Measurements from ENCODE around the gene GLRB. TPM values are rescaled to one million over a fixed set of nuclear protein-coding genes. Genes with fewer than 3 reads are reported as not detected.

The GLRB gene
- total and polyA plus RNA-seq, 2 experiments from 2014 or later, result 3.3 to 4.8 TPM

- H3K9me2 ChIP-seq (replicated peaks; ENCODE audit: insufficient read depth), result no peaks in the 10 kb centered on the region
- no peak overlapping the region for H3K4me3 ChIP-seq
- H3K27ac ChIP-seq, result no peak overlapping the region
- H3K9me3 ChIP-seq (ENCODE audit: low read depth), result no peaks in the 10 kb centered on the region
- H3K27me3 ChIP-seq, result no peaks in the 10 kb centered on the region
- TF ChIP-seq EZH2 (IDR thresholded peaks at IDR 0.05; ENCODE audit: borderline replicate concordance) (no peak), EZH2phosphoT487 (IDR thresholded peaks at IDR 0.05; ENCODE audit: low read depth, severe bottlenecking, unreplicated experiment) (no peak), CTCF (IDR thresholded peaks at IDR 0.05; ENCODE audit: poor library complexity) (no peak)
- no peak overlapping the region for H2AFZ ChIP-seq
- no peaks in the 10 kb centered on the region for H3K36me3 ChIP-seq (replicated peaks; ENCODE audit: insufficient read depth, low read depth)
- WGBS (ENCODE audit: low lambda C conversion rate, missing lambda C conversion rate), result 93% methylated on average over 2 of the region's 2 CpGs
- DNase-seq (ENCODE audit: low spot score), result no peak
- no peaks in the 10 kb centered on the region for H4K20me1 ChIP-seq (ENCODE audit: insufficient read depth, poor library complexity, severe bottlenecking)
- no peaks in the 10 kb centered on the region for H3K79me2 ChIP-seq
- H3K4me2 ChIP-seq, result no peak overlapping the region
- H3K4me1 ChIP-seq (ENCODE audit: insufficient read depth), result no peaks in the 10 kb centered on the region
These were observed 119.4 kb downstream of the GLRB start for GRCh38 chr4:157195374-157195773.

- Histone ChIP-seq H3K4me2 (no peak overlapping the region), H3K9me3 (ENCODE audit: low read depth) (no peaks in the 10 kb centered on the region), H4K20me1 (ENCODE audit: insufficient read depth, poor library complexity, severe bottlenecking) (no peaks in the 10 kb centered on the region), H2AFZ (no peak overlapping the region), H3K27ac (no peak overlapping the region), H3K9me2 (replicated peaks; ENCODE audit: insufficient read depth) (no peaks in the 10 kb centered on the region), H3K79me2 (no peaks in the 10 kb centered on the region), H3K4me1 (ENCODE audit: insufficient read depth) (no peaks in the 10 kb centered on the region), H3K27me3 (no peaks in the 10 kb centered on the region), H3K4me3 (no peak overlapping the region), H3K36me3 (replicated peaks; ENCODE audit: insufficient read depth, low read depth) (no peaks in the 10 kb centered on the region)
- 89% methylated on average over 1 of the region's 1 CpG for WGBS (ENCODE audit: low lambda C conversion rate, missing lambda C conversion rate)
- no peak for TF ChIP-seq EZH2phosphoT487 (IDR thresholded peaks at IDR 0.05; ENCODE audit: low read depth, severe bottlenecking, unreplicated experiment)
- TF ChIP-seq CTCF (IDR thresholded peaks at IDR 0.05; ENCODE audit: poor library complexity), result no peak
- no peak for TF ChIP-seq EZH2 (IDR thresholded peaks at IDR 0.05; ENCODE audit: borderline replicate concordance)
- no peak for DNase-seq (ENCODE audit: low spot score)
These were observed 120.1 kb downstream of the GLRB start for GRCh38 chr4:157196046-157196445.

GRCh38 chr4:157204634-157205244 lies 128.8 kb downstream of the GLRB start:
- Histone ChIP-seq H3K9me2 (replicated peaks; ENCODE audit: insufficient read depth) (no peaks in the 10 kb centered on the region), H3K79me2 (no peaks in the 10 kb centered on the region), H3K36me3 (replicated peaks; ENCODE audit: insufficient read depth, low read depth) (no peaks in the 10 kb centered on the region), H3K4me1 (ENCODE audit: insufficient read depth) (no peaks in the 10 kb centered on the region), H2AFZ (no peak overlapping the region), H3K27me3 (no peaks in the 10 kb centered on the region), H3K9me3 (ENCODE audit: low read depth) (no peaks in the 10 kb centered on the region), H3K27ac (no peak overlapping the region), H4K20me1 (ENCODE audit: insufficient read depth, poor library complexity, severe bottlenecking) (no peaks in the 10 kb centered on the region), H3K4me3 (no peak overlapping the region), H3K4me2 (no peak overlapping the region)
- 67% methylated on average over 17 of the region's 17 CpGs for WGBS (ENCODE audit: low lambda C conversion rate, missing lambda C conversion rate)
- DNase-seq (ENCODE audit: low spot score), result peak; percentile 31
- TF ChIP-seq EZH2phosphoT487 (IDR thresholded peaks at IDR 0.05; ENCODE audit: low read depth, severe bottlenecking, unreplicated experiment) (no peak), EZH2 (IDR thresholded peaks at IDR 0.05; ENCODE audit: borderline replicate concordance) (no peak), CTCF (IDR thresholded peaks at IDR 0.05; ENCODE audit: poor library complexity) (peak; percentile 30)

All from hepatocyte (in vitro differentiated cells).